K562 (cell line): ENCODE data around the gene DMXL1. TPM values are rescaled to one million over a fixed set of nuclear protein-coding genes. Genes with fewer than 3 reads are reported as not detected.
A peak's percentile ranks its signal among the peaks of the same experiment; 100 is the strongest.

Source experiments
- CC2D1A ChIP-seq: fragments of 450-650 bp; IDR thresholded peaks from 2 replicates; pipeline ENCODE4 v1.6.1; 2017; ENCODE audit warnings: mild to moderate bottlenecking
- HOXB6 ChIP-seq: fragments of 250-450 bp; sonication (Bioruptor Pico); IDR thresholded peaks from 2 replicates; pipeline ENCODE4 v1.5.1; 2022; ENCODE audit warnings: mild to moderate bottlenecking, borderline replicate concordance
- KAT8 ChIP-seq: fragments of 450-650 bp; IDR thresholded peaks from 2 replicates; pipeline ENCODE4 v1.6.1; 2016; ENCODE audit warnings: low read depth, mild to moderate bottlenecking
- LEF1 ChIP-seq: fragments of 450-650 bp; IDR thresholded peaks from 2 replicates; pipeline ENCODE4 v1.6.1; 2016; ENCODE audit warnings: mild to moderate bottlenecking
- MEIS2 ChIP-seq: fragments of 450-650 bp; IDR thresholded peaks from 2 replicates; pipeline ENCODE4 v1.6.1; 2014; ENCODE audit warnings: mild to moderate bottlenecking; ENCODE audit not compliant: partially characterized antibody
- MTA1 ChIP-seq: fragments of 450-650 bp; IDR thresholded peaks from 2 replicates; pipeline ENCODE4 v1.6.1; 2017; ENCODE audit warnings: borderline replicate concordance
- MYC ChIP-seq, 2 experiments: fragments of 250-450 bp in 1 of 2; sonication (Bioruptor Pico) in 1 of 2; IDR thresholded peaks; 2 replicates each; pipeline versions ENCODE4 v1.5.1 to v1.6.1; 2012 to 2021; ENCODE audit warnings: low read depth in 2 of 2, borderline replicate concordance in 1 of 2, improper control_type of control experiment in 1 of 2, low read length in 1 of 2, mild to moderate bottlenecking in 1 of 2, moderate library complexity in 1 of 2
- NFATC3 ChIP-seq: fragments of 450-650 bp; IDR thresholded peaks from 2 replicates; pipeline ENCODE4 v1.6.1; 2017; ENCODE audit warnings: mild to moderate bottlenecking
- NFXL1 ChIP-seq: fragments of 450-650 bp; formaldehyde crosslinking; IDR thresholded peaks from 2 replicates; pipeline ENCODE4 v1.4.0; 2021; ENCODE audit warnings: mild to moderate bottlenecking
- PURB ChIP-seq: sonication (generic); formaldehyde crosslinking; IDR thresholded peaks from 2 replicates; pipeline ENCODE4 v1.9.0; 2021; ENCODE audit warnings: low read depth, mild to moderate bottlenecking, missing genetic modification reagents
- RBFOX2 ChIP-seq: fragments of 200-400 bp; formaldehyde crosslinking; IDR thresholded peaks from 2 replicates; pipeline ENCODE4 v1.6.1; 2017; ENCODE audit warnings: low read depth, mild to moderate bottlenecking, low read length, moderate library complexity
- REST ChIP-seq, 2 experiments: fragments of 450-650 bp; formaldehyde crosslinking in 1 of 2; IDR thresholded peaks; 2 replicates each; pipeline versions ENCODE4 v1.4.0 to v1.6.1; 2014 to 2020; ENCODE audit warnings: mild to moderate bottlenecking in 2 of 2, borderline replicate concordance in 1 of 2, low read depth in 1 of 2
- SLC30A9 ChIP-seq: fragments of 250-450 bp; sonication (Bioruptor Pico); IDR thresholded peaks from 2 replicates; pipeline ENCODE4 v1.8.0; 2022; ENCODE audit warnings: mild to moderate bottlenecking, moderate library complexity
- SMARCA4 ChIP-seq: fragments of 450-650 bp; IDR thresholded peaks from 2 replicates; pipeline ENCODE4 v1.6.1; 2016
- THAP7 ChIP-seq: fragments of 250-450 bp; sonication (Bioruptor Pico); IDR thresholded peaks from 2 replicates; pipeline ENCODE4 v1.5.0; 2021
- XRCC5 ChIP-seq: fragments of 200-400 bp; formaldehyde crosslinking; IDR thresholded peaks from 2 replicates; pipeline ENCODE4 v1.6.1; 2017; ENCODE audit warnings: low read depth, mild to moderate bottlenecking, low read length
- ZNF239 ChIP-seq: fragments of 250-450 bp; sonication (Bioruptor Pico); IDR thresholded peaks from 2 replicates; pipeline ENCODE4 v1.4.0; 2020; ENCODE audit warnings: mild to moderate bottlenecking
- ZNF408 ChIP-seq: fragments of 250-450 bp; sonication (Bioruptor Pico); IDR thresholded peaks from 2 replicates; pipeline ENCODE4 v1.4.0; 2020; ENCODE audit warnings: low read depth, mild to moderate bottlenecking, moderate library complexity
- ZNF41 ChIP-seq: fragments of 250-450 bp; sonication (Bioruptor Pico); conservative IDR thresholded peaks from 2 replicates; pipeline ENCODE4 v1.4.0; 2020; ENCODE audit warnings: mild to moderate bottlenecking
- ZNF431 ChIP-seq: sonication (generic); formaldehyde crosslinking; IDR thresholded peaks from 2 replicates; pipeline ENCODE4 v1.8.0; 2022; ENCODE audit warnings: mild to moderate bottlenecking, missing genetic modification reagents
- ZZZ3 ChIP-seq: fragments of 450-650 bp; IDR thresholded peaks from 2 replicates; pipeline ENCODE4 v1.6.1; 2016; ENCODE audit warnings: antibody characterized with exemption, mild to moderate bottlenecking, moderate library complexity
- polyA plus RNA-seq, 8 experiments: library from polyadenylated mRNA; depleted of rRNA in 4 of 8; stranded (reverse) in 5 of 8; unstranded in 3 of 8; fragments of >200 nt; fragmentation: Nextera tagmentation in 2 of 8; fragmentation: Illumina TruSeq in 1 of 8; extraction: Ambion mirVana in 2 of 8; extraction: Trizol in 1 of 8; gene quantifications; 2 replicates each; pipeline versions ENCODE4 v1.2.1 to v1.2.3, GENCODE V29; 2011 to 2014; ENCODE audit warnings: inconsistent platforms in 1 of 8, missing spikeins in 1 of 8
- total RNA-seq, 7 experiments: library from RNA; depleted of rRNA in 6 of 7; stranded (reverse); fragments of >200 nt in 6 of 7; fragmentation: Illumina TruSeq in 2 of 7; extraction: Trizol in 2 of 7; gene quantifications; 2 replicates each; pipeline versions ENCODE4 v1.2.1 to v1.2.3, GENCODE V29; 2011 to 2021; ENCODE audit warnings: low replicate concordance in 1 of 7

The DMXL1 gene
- total and polyA plus RNA-seq, 9 of the 15 experiments (the other 6 are each of a cell fraction or from before 2014, with no cell fraction given): 8.3 to 40.3 (median 30.6) TPM

- no peak for TF ChIP-seq NFATC3
- 0 out of 2 replicates have a peak, but pooled peaks have one; percentile 14 for TF ChIP-seq MYC (IDR thresholded peaks at IDR 0.05; ENCODE audit: low read depth, low read length)
- no peak for TF ChIP-seq MYC (CRISPR knock-in tag; IDR thresholded peaks at IDR 0.05; ENCODE audit: borderline replicate concordance, low read depth)
- no peak for TF ChIP-seq NFXL1 (CRISPR knock-in tag)
- no peak for TF ChIP-seq KAT8
- TF ChIP-seq SMARCA4: peak; percentile 82
- TF ChIP-seq RBFOX2: no peak; the same call in 1 of the 2 replicates
- TF ChIP-seq PURB (CRISPR knock-in tag): no peak
- TF ChIP-seq MTA1: no peak; the same call in 1 of the 2 replicates
- no peak for TF ChIP-seq ZNF41 (CRISPR knock-in tag)
- TF ChIP-seq ZZZ3: no peak
- TF ChIP-seq MEIS2: no peak
- no peak for TF ChIP-seq SLC30A9
- no peak for TF ChIP-seq REST (IDR thresholded peaks at IDR 0.05; ENCODE audit: borderline replicate concordance)
- no peak for TF ChIP-seq REST (CRISPR knock-in tag; IDR thresholded peaks at IDR 0.05; ENCODE audit: low read depth)
- TF ChIP-seq LEF1: 0 out of 2 replicates have a peak, but pooled peaks have one; percentile 15
- TF ChIP-seq ZNF408: no peak
- no peak for TF ChIP-seq THAP7 (CRISPR knock-in tag)
- no peak for TF ChIP-seq XRCC5
- no peak for TF ChIP-seq ZNF239
- no peak; the same call in 1 of the 2 replicates for TF ChIP-seq ZNF431 (CRISPR knock-in tag)
- TF ChIP-seq HOXB6 (CRISPR knock-in tag): no peak
- TF ChIP-seq CC2D1A: no peak; the same call in 1 of the 2 replicates
Observed at GRCh38 chr5:119269061-119269944, 198.4 kb downstream of the DMXL1 start (continued).
